GM12878 (cell line): Measurements from ENCODE around the gene DHX57. TPM values are rescaled to one million over a fixed set of nuclear protein-coding genes. Genes with fewer than 3 reads are reported as not detected.

Experiments
- ATF2 ChIP-seq: IDR thresholded peaks from 2 replicates; pipeline ENCODE4 v1.6.1; 2012; ENCODE audit warnings: low read length, inconsistent platforms
- BACH1 ChIP-seq: fragments of 450-650 bp; IDR thresholded peaks from 2 replicates; pipeline ENCODE4 v1.6.1; 2017; ENCODE audit warnings: mild to moderate bottlenecking, borderline replicate concordance
- BMI1 ChIP-seq: fragments of 450-650 bp; IDR thresholded peaks from 2 replicates; pipeline ENCODE4 v1.6.1; 2016; ENCODE audit warnings: mild to moderate bottlenecking, moderate library complexity, borderline replicate concordance
- CBX3 ChIP-seq: fragments of 200-600 bp; sonication (generic); IDR thresholded peaks from 2 replicates; pipeline ENCODE4 v1.6.1; 2016; ENCODE audit warnings: low read depth, borderline replicate concordance
- CHD4 ChIP-seq: fragments of 200-600 bp; sonication (generic); IDR thresholded peaks from 2 replicates; pipeline ENCODE4 v1.6.1; 2016; ENCODE audit warnings: mild to moderate bottlenecking
- DPF2 ChIP-seq: fragments of 450-650 bp; IDR thresholded peaks from 2 replicates; pipeline ENCODE4 v1.6.1; 2017; ENCODE audit warnings: mild to moderate bottlenecking
- E2F8 ChIP-seq: fragments of 450-650 bp; IDR thresholded peaks from 2 replicates; pipeline ENCODE4 v1.6.1; 2018; ENCODE audit warnings: mild to moderate bottlenecking, low read depth, moderate library complexity; ENCODE audit not compliant: partially characterized antibody
- FOXK2 ChIP-seq: fragments of 450-650 bp; IDR thresholded peaks from 2 replicates; pipeline ENCODE4 v1.6.1; 2017; ENCODE audit warnings: mild to moderate bottlenecking, moderate library complexity
- KLF5 ChIP-seq: fragments of 450-650 bp; IDR thresholded peaks from 2 replicates; pipeline ENCODE4 v1.6.1; 2014; ENCODE audit warnings: mild to moderate bottlenecking; ENCODE audit not compliant: partially characterized antibody
- LARP7 ChIP-seq: fragments of 450-650 bp; IDR thresholded peaks from 2 replicates; pipeline ENCODE4 v1.6.1; 2017; ENCODE audit warnings: mild to moderate bottlenecking
- MAX ChIP-seq: IDR thresholded peaks from 2 replicates; pipeline ENCODE4 v1.6.1; 2012; ENCODE audit warnings: low read depth, low read length, improper control_type of control experiment
- MEF2B ChIP-seq: fragments of 450-650 bp; IDR thresholded peaks from 2 replicates; pipeline ENCODE4 v1.6.1; 2018; ENCODE audit warnings: mild to moderate bottlenecking, moderate library complexity; ENCODE audit not compliant: partially characterized antibody, poor library complexity, severe bottlenecking
- MYB ChIP-seq: fragments of 150-350 bp; IDR thresholded peaks from 2 replicates; pipeline ENCODE4 v1.6.1; 2014; ENCODE audit warnings: mild to moderate bottlenecking, low read depth, low read length, borderline replicate concordance
- NR2C1 ChIP-seq: fragments of 450-650 bp; IDR thresholded peaks from 2 replicates; pipeline ENCODE4 v1.6.1; 2017; ENCODE audit warnings: antibody characterized with exemption, mild to moderate bottlenecking, moderate library complexity
- PAX5 ChIP-seq: IDR thresholded peaks from 2 replicates; pipeline ENCODE4 v1.6.1; 2011; ENCODE audit warnings: low read depth, low read length, borderline replicate concordance
- PML ChIP-seq: IDR thresholded peaks from 2 replicates; pipeline ENCODE4 v1.6.1; 2012; ENCODE audit warnings: low read length, inconsistent platforms
- POLR2A ChIP-seq: IDR thresholded peaks from 2 replicates; pipeline ENCODE4 v1.6.1; 2011; ENCODE audit warnings: low read depth, mild to moderate bottlenecking, low read length
- POU2F2 ChIP-seq: IDR thresholded peaks from 3 replicates; pipeline ENCODE4 v1.6.1; 2011; ENCODE audit warnings: low read depth, mild to moderate bottlenecking, low read length, borderline replicate concordance
- RELB ChIP-seq: fragments of 450-650 bp; IDR thresholded peaks from 2 replicates; pipeline ENCODE4 v1.6.1; 2017; ENCODE audit warnings: low read depth, mild to moderate bottlenecking, moderate library complexity
- SMAD1 ChIP-seq: fragments of 450-650 bp; IDR thresholded peaks from 2 replicates; pipeline ENCODE4 v1.6.1; 2018; ENCODE audit warnings: mild to moderate bottlenecking, low read depth; ENCODE audit not compliant: partially characterized antibody
- SP1 ChIP-seq: IDR thresholded peaks from one replicate; pipeline ENCODE4 v1.6.1; 2011; ENCODE audit warnings: low read depth, low read length
- SUZ12 ChIP-seq: fragments of 200-600 bp; sonication (generic); IDR thresholded peaks from one replicate; pipeline ENCODE4 v1.6.1; 2018; ENCODE audit warnings: antibody characterized with exemption, mild to moderate bottlenecking; ENCODE audit not compliant: unreplicated experiment
- TCF12 ChIP-seq: IDR thresholded peaks from 2 replicates; pipeline ENCODE4 v1.6.1; 2011; ENCODE audit warnings: low read depth, mild to moderate bottlenecking, low read length
- WRNIP1 ChIP-seq: IDR thresholded peaks from 2 replicates; pipeline ENCODE4 v1.6.1; 2011; ENCODE audit warnings: low read depth, low read length, improper control_type of control experiment, borderline replicate concordance
- ZBED1 ChIP-seq: IDR thresholded peaks from 2 replicates; pipeline ENCODE4 v1.6.1; 2016; ENCODE audit warnings: borderline replicate concordance
- ZNF207 ChIP-seq: fragments of 450-650 bp; IDR thresholded peaks from 2 replicates; pipeline ENCODE4 v1.6.1; 2014; ENCODE audit warnings: antibody characterized with exemption, mild to moderate bottlenecking, borderline replicate concordance
- ZNF217 ChIP-seq: fragments of 450-650 bp; IDR thresholded peaks from 2 replicates; pipeline ENCODE4 v1.6.1; 2017; ENCODE audit warnings: antibody characterized with exemption, mild to moderate bottlenecking
- ZSCAN29 ChIP-seq: fragments of 450-650 bp; IDR thresholded peaks from 2 replicates; pipeline ENCODE4 v1.6.1; 2017; ENCODE audit warnings: mild to moderate bottlenecking, moderate library complexity
- polyA plus RNA-seq, 11 experiments: library from polyadenylated mRNA; depleted of rRNA in 4 of 11; unstranded in 6 of 11; stranded (reverse) in 5 of 11; fragments of >200 nt; fragmentation: Nextera tagmentation in 4 of 11; fragmentation: Illumina TruSeq in 1 of 11; extraction: Ambion mirVana in 4 of 11; extraction: Trizol in 1 of 11; gene quantifications; 1 replicate in 1 of 11; 2 replicates in 10 of 11; pipeline versions ENCODE4 v1.2.1 to v1.2.3, GENCODE V29; 2011 to 2016; ENCODE audit warnings: inconsistent platforms in 2 of 11, missing spikeins in 2 of 11, low read depth in 1 of 11
- total RNA-seq, 4 experiments: library from RNA; depleted of rRNA in 3 of 4; stranded (reverse); fragments of >200 nt in 3 of 4; fragmentation: Illumina TruSeq in 1 of 4; extraction: Trizol in 1 of 4; gene quantifications; 2 replicates each; pipeline versions ENCODE4 v1.2.1 to v1.2.3, GENCODE V29; 2013 to 2021

The DHX57 gene
- total and polyA plus RNA-seq, 10 of the 15 experiments (the other 5 are each of a cell fraction or from before 2014, with no cell fraction given) = 6.5 to 18.0 (median 15.8) TPM

- peak; percentile 94; the same call in 1 of the 2 replicates for TF ChIP-seq WRNIP1
- TF ChIP-seq KLF5 = peak; percentile 95
- TF ChIP-seq FOXK2 = peak; percentile 67
- TF ChIP-seq NR2C1 = peak; percentile 34; the same call in 1 of the 2 replicates
- peak; percentile 42; the same call in 1 of the 2 replicates for TF ChIP-seq ATF2
- peak; percentile 61; the same call in 1 of the 2 replicates for TF ChIP-seq DPF2
- TF ChIP-seq ZBED1 = peak; percentile 92; the same call in 1 of the 2 replicates
- TF ChIP-seq SUZ12 = no peak
- TF ChIP-seq CBX3 = no peak
- no peak for TF ChIP-seq CHD4
- peak; percentile 72 for TF ChIP-seq MEF2B
- peak; percentile 96 for TF ChIP-seq BACH1
- peak; percentile 55; the same call in 1 of the 2 replicates for TF ChIP-seq RELB
- TF ChIP-seq POU2F2 = peak; percentile 100
- TF ChIP-seq PAX5 = peak; percentile 82
- TF ChIP-seq SP1 = no peak
- TF ChIP-seq POLR2A = peak; percentile 100
- peak; percentile 93; the same call in 1 of the 2 replicates for TF ChIP-seq TCF12
- TF ChIP-seq PML = peak; percentile 100
- peak; percentile 89 for TF ChIP-seq LARP7
- peak; percentile 20 for TF ChIP-seq E2F8
- peak; percentile 91 for TF ChIP-seq MAX
- TF ChIP-seq ZSCAN29 = peak; percentile 52; the same call in 1 of the 2 replicates
- TF ChIP-seq ZNF217 = no peak; the same call in 1 of the 2 replicates
- peak; percentile 96 for TF ChIP-seq ZNF207
- no peak for TF ChIP-seq MYB
- TF ChIP-seq SMAD1 = peak; percentile 98
- TF ChIP-seq BMI1 = peak; percentile 92
Measured at GRCh38 chr2:38750891-38751595, 124.7 kb downstream of the DHX57 start, which contains the start of gene SRSF7 (continued).
